Astrocyte of the spinal cord (primary cell): ENCODE data around the gene CD248.
A peak's percentile ranks its signal among the peaks of the same experiment; 100 is the strongest.

Experiments
- DNase-seq: peaks from one replicate; pipeline ENCODE4 v3.0.0; 2011; ENCODE audit warnings: low read depth, low spot score
- H3K4me3 ChIP-seq: 2 replicates; pipeline ENCODE4 v1.5.1; 2011; ENCODE audit warnings: low read depth, mild to moderate bottlenecking, low read length, moderate library complexity
- CTCF ChIP-seq: IDR thresholded peaks from 2 replicates; pipeline ENCODE4 v1.5.1; 2012; ENCODE audit warnings: low read depth, mild to moderate bottlenecking, low read length, inconsistent platforms
- in situ Hi-C: cut with HindIII; loops from 2 replicates; pipeline ENCODE4 v1.10.0; 2017; ENCODE audit warnings: low sequenced_read_pairs

CD248 gene

GRCh38 chr11:66315498-66315885 is 1.4 kb downstream of the CD248 start:
- no peak for TF ChIP-seq CTCF
- DNase-seq: no peak
- in situ Hi-C loops: no loop called here
- peak overlapping the region; percentile 57 for H3K4me3 ChIP-seq

- DNase-seq: no peak
- TF ChIP-seq CTCF: no peak
- peak overlapping the region; percentile 57 for H3K4me3 ChIP-seq
- in situ Hi-C loops: no loop called here
Measured at GRCh38 chr11:66314561-66315497, 2.0 kb downstream of the CD248 start.

- no peak for TF ChIP-seq CTCF
- DNase-seq: no peak
- in situ Hi-C loops: no loop called here
- H3K4me3 ChIP-seq: peak overlapping the region; percentile 57
Measured at GRCh38 chr11:66314186-66314501, 2.7 kb downstream of the CD248 start.

- TF ChIP-seq CTCF: peak; percentile 42
- in situ Hi-C loops: no loop called here
- DNase-seq: no peak
- H3K4me3 ChIP-seq: peak overlapping the region; percentile 57
Measured at GRCh38 chr11:66313321-66314185, 3.3 kb downstream of the CD248 start.

- H3K4me3 ChIP-seq: peak overlapping the region; percentile 57
- in situ Hi-C loops: no loop called here
- DNase-seq: peak; percentile 100
- no peak for TF ChIP-seq CTCF
Measured at GRCh38 chr11:66312549-66313320, 4.1 kb downstream of the CD248 start.

GRCh38 chr11:66311965-66312548 is 4.8 kb downstream of the CD248 start:
- no peak for TF ChIP-seq CTCF
- in situ Hi-C loops: no loop called here
- H3K4me3 ChIP-seq: peak overlapping the region; percentile 40

More at GRCh38 chr11:66311965-66312548, 4.8 kb downstream of the CD248 start:
- peak; percentile 97 for DNase-seq
